Prostate gland (tissue), 2 donors: ENCODE data around the gene CNEP1R1. TPM values are rescaled to one million over a fixed set of nuclear protein-coding genes. Genes with fewer than 3 reads are reported as not detected.

Source experiments
- DNase-seq: peaks from one replicate; pipeline ENCODE4 v3.0.0-alpha.2; 2019; ENCODE audit warnings: low spot score
- H3K27ac ChIP-seq, 2 donors: fragments of 200-600 bp; sonication (generic); 2 replicates each; pipeline ENCODE4 v1.5.1; 2017 to 2019
- H3K27me3 ChIP-seq: fragments of 200-600 bp; sonication (generic); replicated peaks from 2 replicates; pipeline ENCODE4 v1.5.1; 2019; ENCODE audit not compliant: insufficient read depth
- H3K36me3 ChIP-seq, 2 donors: fragments of 200-600 bp; sonication (generic); 1 replicate in 1 of 2; 2 replicates in 1 of 2; pipeline versions ENCODE4 v1.5.1 to v1.8.1; 2017 to 2019
- H3K4me1 ChIP-seq: fragments of 200-600 bp; sonication (generic); replicated peaks from 2 replicates; pipeline ENCODE4 v1.5.1; 2019
- H3K4me3 ChIP-seq, 2 donors: fragments of 200-600 bp; sonication (generic); 2 replicates each; pipeline ENCODE4 v1.5.1; 2017 to 2019
- H3K9me3 ChIP-seq: fragments of 200-600 bp; sonication (generic); 2 replicates; pipeline ENCODE4 v1.5.1; 2017
- POLR2A ChIP-seq: fragments of 450-650 bp; IDR thresholded peaks from one replicate; pipeline ENCODE4 v1.6.1; 2016; ENCODE audit warnings: antibody characterized with exemption, mild to moderate bottlenecking
- POLR2AphosphoS5 ChIP-seq: sonication (generic); formaldehyde crosslinking; IDR thresholded peaks from one replicate; pipeline ENCODE4 v1.6.1; 2017; ENCODE audit warnings: antibody characterized with exemption
- WGBS: methylation state at CpG from one replicate; pipeline ENCODE4 v1.1.5; 2018; 5-methylcytosine and 5-hydroxymethylcytosine counted together
- intact Hi-C: fragments of 100-400 bp; cut with DNase I; formaldehyde crosslinking; loops from one replicate; pipeline ENCODE4 v1.14.2; 2022
- total RNA-seq, 2 donors: library from RNA; depleted of rRNA; stranded (reverse); fragments of >200 nt; gene quantifications; one replicate each; pipeline ENCODE4 v1.1.0, GENCODE V29; 2016
- TF ChIP-seq, protein P1 (sequence below), 4 experiments: fragments of 200-600 bp in 2 of 4; fragments of 450-650 bp in 2 of 4; sonication (generic) in 2 of 4; IDR thresholded peaks; 1 replicate in 3 of 4; 2 replicates in 1 of 4; pipeline ENCODE4 v1.5.1; 2016 to 2019; ENCODE audit warnings: antibody characterized with exemption in 4 of 4, mild to moderate bottlenecking in 2 of 4, moderate library complexity in 2 of 4

CNEP1R1 gene
- total RNA-seq, 2 donors from 2014 or later, result 9.7 to 41.9 TPM

DNA sequence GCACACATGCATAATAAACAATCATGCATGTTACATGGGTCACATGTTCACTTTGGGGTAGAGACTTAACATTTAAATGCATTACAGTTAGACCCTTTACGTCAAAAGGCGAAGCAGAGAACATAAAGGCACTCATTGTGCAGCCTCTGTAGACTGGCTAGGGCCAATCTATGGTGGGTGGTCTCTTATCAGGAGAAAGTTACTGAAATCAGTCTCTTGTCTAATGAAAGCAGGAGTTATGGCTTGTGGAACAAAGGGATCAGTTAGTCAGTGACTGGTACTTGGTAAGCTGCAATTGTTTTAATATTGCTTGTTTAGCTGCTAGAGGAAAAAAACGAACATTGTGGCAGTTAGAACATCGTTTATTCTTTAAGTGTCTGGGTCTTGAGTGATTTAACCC is 1.4 kb upstream of the CNEP1R1 start:
- Histone ChIP-seq H3K27me3 (no peaks in the 10 kb centered on the region), H3K4me3 (no peak overlapping the region), H3K9me3 (no peaks in the 10 kb centered on the region), H3K36me3 (no peaks in the 10 kb centered on the region), H3K4me1 (no peaks in the 10 kb centered on the region), H3K27ac (no peak overlapping the region)
- intact Hi-C loops, result loop anchor here (10.0 kb wide), 1 partner anchor 641 kb away; no protein-coding TSS in a partner anchor
- no peak for DNase-seq
- 39% methylated on average over 4 of the region's 4 CpGs for WGBS
- TF ChIP-seq POLR2AphosphoS5 (no peak), POLR2A (no peak)
- TF ChIP-seq, protein P1, sequence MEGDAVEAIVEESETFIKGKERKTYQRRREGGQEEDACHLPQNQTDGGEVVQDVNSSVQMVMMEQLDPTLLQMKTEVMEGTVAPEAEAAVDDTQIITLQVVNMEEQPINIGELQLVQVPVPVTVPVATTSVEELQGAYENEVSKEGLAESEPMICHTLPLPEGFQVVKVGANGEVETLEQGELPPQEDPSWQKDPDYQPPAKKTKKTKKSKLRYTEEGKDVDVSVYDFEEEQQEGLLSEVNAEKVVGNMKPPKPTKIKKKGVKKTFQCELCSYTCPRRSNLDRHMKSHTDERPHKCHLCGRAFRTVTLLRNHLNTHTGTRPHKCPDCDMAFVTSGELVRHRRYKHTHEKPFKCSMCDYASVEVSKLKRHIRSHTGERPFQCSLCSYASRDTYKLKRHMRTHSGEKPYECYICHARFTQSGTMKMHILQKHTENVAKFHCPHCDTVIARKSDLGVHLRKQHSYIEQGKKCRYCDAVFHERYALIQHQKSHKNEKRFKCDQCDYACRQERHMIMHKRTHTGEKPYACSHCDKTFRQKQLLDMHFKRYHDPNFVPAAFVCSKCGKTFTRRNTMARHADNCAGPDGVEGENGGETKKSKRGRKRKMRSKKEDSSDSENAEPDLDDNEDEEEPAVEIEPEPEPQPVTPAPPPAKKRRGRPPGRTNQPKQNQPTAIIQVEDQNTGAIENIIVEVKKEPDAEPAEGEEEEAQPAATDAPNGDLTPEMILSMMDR (IDR thresholded peaks at IDR 0.05), result no peak

DNA sequence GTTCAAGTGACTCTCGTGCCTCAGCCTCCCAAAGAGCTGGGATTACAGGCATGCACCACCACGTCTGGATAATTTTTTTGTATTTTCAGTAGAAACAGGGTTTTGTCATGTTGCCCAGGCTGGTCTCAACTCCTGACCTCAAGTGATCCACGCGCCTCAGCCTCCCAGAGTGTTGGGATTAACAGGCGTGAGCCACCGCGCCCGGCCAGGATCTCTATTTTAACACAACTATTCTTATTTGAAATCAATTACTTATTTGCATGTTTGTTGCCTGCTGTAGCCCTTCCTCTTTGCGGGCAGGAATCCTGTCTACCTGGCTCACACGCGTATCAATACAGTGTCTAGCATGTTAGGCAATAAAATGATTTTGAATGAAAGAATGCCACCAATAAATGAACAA is 818 bp upstream of the CNEP1R1 start:
- 78% methylated on average over 11 of the region's 11 CpGs for WGBS
- H3K36me3 ChIP-seq, result no peaks in the 10 kb centered on the region
- peak; percentile 7 for DNase-seq

DNA sequence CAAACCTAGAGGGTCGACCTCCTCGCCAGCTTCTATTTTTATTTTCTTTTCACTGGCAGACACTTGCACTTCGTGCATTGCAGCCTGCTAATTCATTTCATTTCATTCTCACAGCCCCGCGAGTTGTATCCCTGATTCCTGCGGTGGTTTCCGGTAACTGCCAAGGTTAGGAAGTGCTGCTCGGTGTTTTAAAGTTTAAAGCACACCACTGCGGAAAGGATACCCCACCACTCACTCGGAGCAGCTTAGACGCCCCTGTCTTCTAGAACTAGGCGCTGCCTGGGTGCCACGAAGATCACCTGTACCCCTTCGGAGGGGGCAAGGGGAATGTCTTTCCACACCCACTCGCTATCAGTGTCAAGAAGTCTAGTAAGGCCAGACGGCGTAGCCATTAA is 509 bp downstream of the CNEP1R1 start:
- no peaks in the 10 kb centered on the region for H3K36me3 ChIP-seq
- DNase-seq, result no peak
- no peaks in the 10 kb centered on the region for H3K9me3 ChIP-seq
- peak overlapping the region; percentile 77 to 79 for H3K27ac ChIP-seq
- TF ChIP-seq POLR2A (no peak), POLR2AphosphoS5 (no peak)
- TF ChIP-seq, protein P1 (IDR thresholded peaks at IDR 0.05), result no peak
- peak overlapping the region; percentile 99 to 100 for H3K4me3 ChIP-seq
- WGBS, result under 1% methylated on average over 17 of the region's 17 CpGs
- intact Hi-C loops, result loop anchor here (5.0 to 10.0 kb wide), 6 partner anchors 37 to 782 kb away; partner anchors contain the start of genes BRD7 and TENT4B
- no peaks in the 10 kb centered on the region for H3K27me3 ChIP-seq
- no peaks in the 10 kb centered on the region for H3K4me1 ChIP-seq

More for the DNA sequence above, 818 bp upstream of the CNEP1R1 start:
- intact Hi-C loops, result loop anchor here (10.0 kb wide), 1 partner anchor 641 kb away; no protein-coding TSS in a partner anchor
- TF ChIP-seq, protein P1 (IDR thresholded peaks at IDR 0.05), result no peak
- no peak for TF ChIP-seq POLR2AphosphoS5
- H3K9me3 ChIP-seq, result no peaks in the 10 kb centered on the region
- no peak overlapping the region for H3K4me3 ChIP-seq
- H3K4me1 ChIP-seq, result no peaks in the 10 kb centered on the region
- no peaks in the 10 kb centered on the region for H3K27me3 ChIP-seq
- H3K27ac ChIP-seq, result no peak overlapping the region

DNA sequence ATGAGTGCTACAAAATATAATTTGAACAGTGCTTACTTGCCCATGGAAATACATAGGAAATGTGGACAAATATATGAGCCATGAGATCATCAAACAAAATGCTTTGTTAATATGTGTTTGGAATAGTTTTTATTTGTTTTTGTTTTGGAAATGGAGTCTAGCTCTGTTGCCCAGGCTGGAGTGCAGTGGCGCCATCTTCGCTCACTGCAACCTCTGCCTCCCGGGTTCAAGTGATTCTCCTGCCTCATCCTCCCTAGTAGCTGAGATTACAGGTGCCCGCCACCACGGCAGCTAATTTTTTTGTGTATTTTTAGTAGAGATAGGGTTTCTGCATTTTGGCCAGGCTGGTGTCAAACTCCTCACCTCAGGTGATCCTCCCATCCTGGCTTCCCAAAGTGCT is 2.8 kb downstream of the CNEP1R1 start:
- no peak for DNase-seq
- Histone ChIP-seq H3K4me3 (no peak overlapping the region), H3K4me1 (no peaks in the 10 kb centered on the region), H3K9me3 (no peaks in the 10 kb centered on the region), H3K27ac (no peak overlapping the region), H3K36me3 (no peaks in the 10 kb centered on the region), H3K27me3 (no peaks in the 10 kb centered on the region)
- TF ChIP-seq POLR2A (no peak), POLR2AphosphoS5 (no peak)
- TF ChIP-seq, protein P1 (IDR thresholded peaks at IDR 0.05), result no peak
- WGBS, result over 99% methylated on average over 5 of the region's 5 CpGs
- intact Hi-C loops, result loop anchor here (5.0 to 10.0 kb wide), 6 partner anchors 34 to 779 kb away; partner anchors contain the start of genes BRD7 and TENT4B

DNA sequence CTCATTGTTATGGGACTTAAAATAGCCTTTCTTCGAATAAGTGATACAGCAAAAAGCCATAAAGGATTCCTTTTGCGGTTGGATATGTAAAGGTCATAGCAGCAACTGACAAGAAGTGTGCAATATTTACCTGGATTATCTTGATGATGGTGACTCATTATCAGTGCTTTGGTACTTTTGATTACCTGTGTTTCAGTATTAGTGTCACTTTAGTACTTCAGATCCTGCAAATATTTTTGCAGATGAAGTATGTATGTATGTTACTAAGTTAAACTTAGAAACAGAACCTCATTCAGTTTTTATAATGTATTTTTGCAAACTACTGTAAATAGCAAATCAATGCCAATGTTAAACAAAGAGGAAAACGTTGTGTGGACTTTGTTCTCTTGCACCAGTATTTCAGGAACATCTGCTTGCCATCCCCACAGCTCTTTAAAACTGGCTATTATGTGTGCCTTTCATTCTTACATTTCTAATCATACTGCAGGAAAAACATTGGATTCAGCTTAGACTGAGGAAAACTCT is 10.5 kb downstream of the CNEP1R1 start:
- Histone ChIP-seq H3K9me3 (no peaks in the 10 kb centered on the region), H3K4me1 (no peaks in the 10 kb centered on the region), H3K27me3 (no peaks in the 10 kb centered on the region), H3K27ac (no peak overlapping the region), H3K4me3 (no peak overlapping the region), H3K36me3 (no peaks in the 10 kb centered on the region)
- WGBS, result 38% methylated on average over 3 of the region's 3 CpGs
- no peak for DNase-seq
- intact Hi-C loops, result no loop called here
- no peak for TF ChIP-seq POLR2AphosphoS5
- TF ChIP-seq, protein P1 (IDR thresholded peaks at IDR 0.05), result no peak
